Measurements from ENCODE around the gene TMED7.
A peak's percentile ranks its signal among the peaks of the same experiment; 100 is the strongest.
"Not testable (repeated sequence)": the region's sequence is repeated elsewhere in the genome, so short reads cannot be mapped to it uniquely, and the experiment has no call there.

TMED7 gene

GRCh38 chr5:115625579-115626444, at the start of gene TMED7:
TMED7 (minus strand) TSS chr5:115626036; CDS start chr5:115625792, 244 bp downstream.
- peak; percentile 100 for DNase-seq (ENCODE audit: low read depth in 2 of 2)

GRCh38 chr5:115674782-115675181, 48.9 kb upstream of the TMED7 start:
- not testable (repeated sequence) for DNase-seq (ENCODE audit: low read depth in 2 of 2)

GRCh38 chr5:115673596-115673995, 47.8 kb upstream of the TMED7 start:
- DNase-seq (ENCODE audit: low read depth in 2 of 2): no peak

- DNase-seq (ENCODE audit: low read depth in 2 of 2): no peak
Observed at GRCh38 chr5:115671939-115672338, 46.1 kb upstream of the TMED7 start.

- DNase-seq (ENCODE audit: low read depth in 2 of 2): no peak
Observed at GRCh38 chr5:115666023-115666422, 40.2 kb upstream of the TMED7 start.

- DNase-seq (ENCODE audit: low read depth in 2 of 2): no peak
Observed at GRCh38 chr5:115661563-115661962, 35.7 kb upstream of the TMED7 start.

GRCh38 chr5:115661101-115661500, 35.3 kb upstream of the TMED7 start:
- no peak for DNase-seq (ENCODE audit: low read depth in 2 of 2)

GRCh38 chr5:115657881-115658233, 32.0 kb upstream of the TMED7 start:
- no peak for DNase-seq (ENCODE audit: low read depth in 2 of 2)

- DNase-seq (ENCODE audit: low read depth in 2 of 2): no peak
Observed at GRCh38 chr5:115657125-115657880, 31.5 kb upstream of the TMED7 start.

GRCh38 chr5:115656404-115656803, 30.6 kb upstream of the TMED7 start:
- DNase-seq (ENCODE audit: low read depth in 2 of 2): no peak

- DNase-seq (ENCODE audit: low read depth in 2 of 2): no peak
Observed at GRCh38 chr5:115655994-115656393, 30.2 kb upstream of the TMED7 start.

- no peak for DNase-seq (ENCODE audit: low read depth in 2 of 2)
Observed at GRCh38 chr5:115649541-115649940, 23.7 kb upstream of the TMED7 start.

- DNase-seq (ENCODE audit: low read depth in 2 of 2): no peak
Observed at GRCh38 chr5:115648056-115648455, 22.2 kb upstream of the TMED7 start.

- not testable (repeated sequence) for DNase-seq (ENCODE audit: low read depth in 2 of 2)
Observed at GRCh38 chr5:115645386-115645785, 19.6 kb upstream of the TMED7 start.

GRCh38 chr5:115644046-115644445, 18.2 kb upstream of the TMED7 start:
- DNase-seq (ENCODE audit: low read depth in 2 of 2): no peak

- no peak for DNase-seq (ENCODE audit: low read depth in 2 of 2)
Observed at GRCh38 chr5:115641948-115642347, 16.1 kb upstream of the TMED7 start.

GRCh38 chr5:115640274-115640673, 14.4 kb upstream of the TMED7 start:
- no peak for DNase-seq (ENCODE audit: low read depth in 2 of 2)

GRCh38 chr5:115639377-115639776, 13.5 kb upstream of the TMED7 start:
- DNase-seq (ENCODE audit: low read depth in 2 of 2): no peak

- no peak for DNase-seq (ENCODE audit: low read depth in 2 of 2)
Observed at GRCh38 chr5:115637507-115637906, 11.7 kb upstream of the TMED7 start.

GRCh38 chr5:115636008-115636407, 10.2 kb upstream of the TMED7 start:
- DNase-seq (ENCODE audit: low read depth in 2 of 2): no peak

GRCh38 chr5:115634343-115635132, 8.7 kb upstream of the TMED7 start:
- peak; percentile 67 to 70 for DNase-seq (ENCODE audit: low read depth in 2 of 2)

- DNase-seq (ENCODE audit: low read depth in 2 of 2): no peak
Observed at GRCh38 chr5:115629903-115630302, 4.1 kb upstream of the TMED7 start.

Measured in stimulated activated CD8-positive, alpha-beta memory T cell treated with anti-CD3 and anti-CD28 coated beads, Interleukin-15, amount 100 ng/mL, for 48 hours (primary cell).